ENCODE results near the gene KRTAP5-6. TPM values are rescaled to one million over a fixed set of nuclear protein-coding genes. Genes with fewer than 3 reads are reported as not detected.

The KRTAP5-6 gene
- total RNA-seq, 3 donors from 2014 or later, result not detected

GRCh38 chr11:1719781-1720180 lies 22.8 kb downstream of the KRTAP5-6 start:
- ATAC-seq (no peak), DNase-seq (no peak)
- Histone ChIP-seq H3K4me1 (ENCODE audit: low read depth) (no peaks in the 10 kb centered on the region), H3K9me3 (no peaks in the 10 kb centered on the region), H3K4me3 (no peak overlapping the region), H3K36me3 (ENCODE audit: low read depth) (no peaks in the 10 kb centered on the region)
- TF ChIP-seq CTCF (IDR thresholded peaks at IDR 0.05), result no peak
- intact Hi-C loops (cut with DNase I, micrococcal nuclease), result no loop called here

- Histone ChIP-seq H3K4me3 (no peak overlapping the region), H3K4me1 (ENCODE audit: low read depth) (no peaks in the 10 kb centered on the region), H3K36me3 (ENCODE audit: low read depth) (no peaks in the 10 kb centered on the region), H3K9me3 (no peaks in the 10 kb centered on the region)
- intact Hi-C loops (cut with DNase I, micrococcal nuclease), result no loop called here
- ATAC-seq (no peak), DNase-seq (no peak)
- TF ChIP-seq CTCF (IDR thresholded peaks at IDR 0.05), result no peak
Measured at GRCh38 chr11:1727096-1727690, 30.2 kb downstream of the KRTAP5-6 start.

GRCh38 chr11:1727861-1728260 lies 30.9 kb downstream of the KRTAP5-6 start:
- TF ChIP-seq CTCF (IDR thresholded peaks at IDR 0.05), result no peak
- no peaks in the 10 kb centered on the region for H3K4me1 ChIP-seq (ENCODE audit: low read depth)
- intact Hi-C loops (cut with DNase I, micrococcal nuclease), result no loop called here
- ATAC-seq (no peak), DNase-seq (no peak)
- H3K4me3 ChIP-seq, result no peak overlapping the region
- H3K9me3 ChIP-seq, result no peaks in the 10 kb centered on the region
- H3K36me3 ChIP-seq (ENCODE audit: low read depth), result no peaks in the 10 kb centered on the region

GRCh38 chr11:1728301-1728700 lies 31.3 kb downstream of the KRTAP5-6 start:
- no peaks in the 10 kb centered on the region for H3K4me1 ChIP-seq (ENCODE audit: low read depth)
- intact Hi-C loops (cut with DNase I, micrococcal nuclease), result no loop called here
- no peak overlapping the region for H3K4me3 ChIP-seq
- H3K36me3 ChIP-seq (ENCODE audit: low read depth), result no peaks in the 10 kb centered on the region
- no peaks in the 10 kb centered on the region for H3K9me3 ChIP-seq
- no peak for DNase-seq
- no peak for ATAC-seq
- TF ChIP-seq CTCF (IDR thresholded peaks at IDR 0.05), result no peak

- Histone ChIP-seq H3K4me1 (ENCODE audit: low read depth) (no peaks in the 10 kb centered on the region), H3K9me3 (no peaks in the 10 kb centered on the region), H3K36me3 (ENCODE audit: low read depth) (no peaks in the 10 kb centered on the region), H3K4me3 (no peak overlapping the region)
- peak; percentile 43 for ATAC-seq
- no peak for DNase-seq
- intact Hi-C loops (cut with DNase I, micrococcal nuclease), result no loop called here
- no peak for TF ChIP-seq CTCF (IDR thresholded peaks at IDR 0.05)
Measured at GRCh38 chr11:1728931-1729691, 32.1 kb downstream of the KRTAP5-6 start.

Measured in mucosa of descending colon (tissue), 3 donors.